HepG2 (cell line): ENCODE data around the gene ZDHHC16. TPM values are rescaled to one million over a fixed set of nuclear protein-coding genes. Genes with fewer than 3 reads are reported as not detected.

Experiments used
- CENPT ChIP-seq: sonication (generic); formaldehyde crosslinking; IDR thresholded peaks from 2 replicates; pipeline ENCODE4 v1.8.0; 2022; ENCODE audit warnings: low read depth, mild to moderate bottlenecking, moderate library complexity, missing genetic modification reagents
- FOXK2 ChIP-seq: fragments of 450-650 bp; IDR thresholded peaks from 2 replicates; pipeline ENCODE4 v1.6.1; 2016
- HNF4A ChIP-seq: sonication (generic); formaldehyde crosslinking; IDR thresholded peaks from 2 replicates; pipeline ENCODE4 v1.4.0; 2020; ENCODE audit warnings: missing genetic modification reagents
- HNF4G ChIP-seq, 2 experiments: sonication (generic) in 1 of 2; formaldehyde crosslinking in 1 of 2; IDR thresholded peaks; 2 replicates each; pipeline versions ENCODE4 v1.4.0 to v1.6.1; 2011 to 2020; ENCODE audit warnings: borderline replicate concordance in 2 of 2, low read depth in 2 of 2, mild to moderate bottlenecking in 2 of 2, low read length in 1 of 2, missing genetic modification reagents in 1 of 2, moderate library complexity in 1 of 2
- MYNN ChIP-seq: sonication (generic); formaldehyde crosslinking; IDR thresholded peaks from 2 replicates; pipeline ENCODE4 v1.4.0; 2020; ENCODE audit warnings: mild to moderate bottlenecking, low read depth, missing genetic modification reagents
- NFYC ChIP-seq: IDR thresholded peaks from 2 replicates; pipeline ENCODE4 v1.6.1; 2016; ENCODE audit warnings: missing genetic modification reagents, missing compliant biosample characterization
- SALL1 ChIP-seq: sonication (generic); formaldehyde crosslinking; IDR thresholded peaks from 2 replicates; pipeline ENCODE4 v1.8.0; 2022; ENCODE audit warnings: mild to moderate bottlenecking, missing genetic modification reagents
- SCMH1 ChIP-seq: sonication (generic); formaldehyde crosslinking; IDR thresholded peaks from 2 replicates; pipeline ENCODE4 v1.9.0; 2021; ENCODE audit warnings: missing genetic modification reagents, mild to moderate bottlenecking, borderline replicate concordance
- ZBTB3 ChIP-seq: sonication (generic); formaldehyde crosslinking; IDR thresholded peaks from 2 replicates; pipeline ENCODE4 v1.4.0; 2020; ENCODE audit warnings: low read depth, mild to moderate bottlenecking, moderate library complexity, missing genetic modification reagents, borderline replicate concordance
- ZFP36 ChIP-seq: fragments of 150-350 bp; IDR thresholded peaks from 2 replicates; pipeline ENCODE4 v1.6.1; 2018; ENCODE audit warnings: borderline replicate concordance, low read length, low read depth; ENCODE audit not compliant: partially characterized antibody
- ZNF224 ChIP-seq: sonication (generic); formaldehyde crosslinking; IDR thresholded peaks from 2 replicates; pipeline ENCODE4 v1.5.0; 2020; ENCODE audit warnings: mild to moderate bottlenecking, missing genetic modification reagents
- ZNF335 ChIP-seq: sonication (generic); formaldehyde crosslinking; IDR thresholded peaks from 2 replicates; pipeline ENCODE4 v1.4.0; 2020; ENCODE audit warnings: missing genetic modification reagents
- ZNF350 ChIP-seq: sonication (generic); formaldehyde crosslinking; IDR thresholded peaks from 2 replicates; pipeline ENCODE4 v1.4.0; 2020; ENCODE audit warnings: mild to moderate bottlenecking, low read depth, missing genetic modification reagents, borderline replicate concordance
- ZNF510 ChIP-seq: sonication (generic); formaldehyde crosslinking; IDR thresholded peaks from 2 replicates; pipeline ENCODE4 v1.4.0; 2020; ENCODE audit warnings: low read depth, mild to moderate bottlenecking, missing genetic modification reagents
- ZNF891 ChIP-seq: sonication (generic); formaldehyde crosslinking; IDR thresholded peaks from 2 replicates; pipeline ENCODE4 v1.5.0; 2020; ENCODE audit warnings: mild to moderate bottlenecking, missing genetic modification reagents
- ZSCAN31 ChIP-seq: sonication (generic); formaldehyde crosslinking; IDR thresholded peaks from 2 replicates; pipeline ENCODE4 v1.5.0; 2020; ENCODE audit warnings: low read depth, mild to moderate bottlenecking, missing genetic modification reagents
- polyA plus RNA-seq, 8 experiments: library from polyadenylated mRNA; depleted of rRNA in 3 of 8; stranded (reverse) in 7 of 8; unstranded in 1 of 8; fragments of >200 nt; fragmentation: Illumina TruSeq in 4 of 8; extraction: Trizol in 4 of 8; gene quantifications; 2 replicates each; pipeline versions ENCODE4 v1.2.1 to v1.2.3, GENCODE V29; 2011 to 2016; ENCODE audit warnings: low read depth in 4 of 8, missing spikeins in 1 of 8, mixed read lengths in 1 of 8; ENCODE audit not compliant: insufficient read depth in 1 of 8
- total RNA-seq, 5 experiments: library from RNA; depleted of rRNA; stranded (reverse); fragments of >200 nt; fragmentation: Illumina TruSeq; extraction: Trizol; gene quantifications; 2 replicates each; pipeline ENCODE4 v1.2.3, GENCODE V29; 2016; ENCODE audit warnings: low read depth in 1 of 5
- TF ChIP-seq, protein P1 (sequence below): sonication (generic); formaldehyde crosslinking; IDR thresholded peaks from 2 replicates; pipeline ENCODE4 v1.8.0; 2022; ENCODE audit warnings: missing genetic modification reagents, low read depth, mild to moderate bottlenecking, borderline replicate concordance
- TF ChIP-seq, protein P2 (sequence below): sonication (generic); formaldehyde crosslinking; IDR thresholded peaks from 2 replicates; pipeline ENCODE4 v1.8.0; 2022; ENCODE audit warnings: missing genetic modification reagents, mild to moderate bottlenecking, borderline replicate concordance
- TF ChIP-seq, protein P3 (sequence below), 2 experiments: fragments of 450-650 bp in 1 of 2; sonication (generic) in 1 of 2; formaldehyde crosslinking; IDR thresholded peaks; 2 replicates each; pipeline versions ENCODE4 v1.5.0 to v1.8.0; 2020 to 2022; ENCODE audit warnings: mild to moderate bottlenecking in 1 of 2, missing genetic modification reagents in 1 of 2
- TF ChIP-seq, protein P4 (sequence below): sonication (generic); formaldehyde crosslinking; IDR thresholded peaks from 2 replicates; pipeline ENCODE4 v1.4.0; 2020; ENCODE audit warnings: missing genetic modification reagents
- TF ChIP-seq, protein P5 (sequence below): fragments of 450-650 bp; IDR thresholded peaks from 2 replicates; pipeline ENCODE4 v1.6.1; 2017
- TF ChIP-seq, protein P6 (sequence below): sonication (generic); formaldehyde crosslinking; IDR thresholded peaks from 2 replicates; pipeline ENCODE4 v1.5.1; 2020; ENCODE audit warnings: missing genetic modification reagents, mild to moderate bottlenecking, borderline replicate concordance

Gene ZDHHC16
- total and polyA plus RNA-seq, 2 of the 13 experiments (the other 11 are each of a cell fraction or from before 2014, with no cell fraction given), result 40.8 to 41.8 TPM

DNA sequence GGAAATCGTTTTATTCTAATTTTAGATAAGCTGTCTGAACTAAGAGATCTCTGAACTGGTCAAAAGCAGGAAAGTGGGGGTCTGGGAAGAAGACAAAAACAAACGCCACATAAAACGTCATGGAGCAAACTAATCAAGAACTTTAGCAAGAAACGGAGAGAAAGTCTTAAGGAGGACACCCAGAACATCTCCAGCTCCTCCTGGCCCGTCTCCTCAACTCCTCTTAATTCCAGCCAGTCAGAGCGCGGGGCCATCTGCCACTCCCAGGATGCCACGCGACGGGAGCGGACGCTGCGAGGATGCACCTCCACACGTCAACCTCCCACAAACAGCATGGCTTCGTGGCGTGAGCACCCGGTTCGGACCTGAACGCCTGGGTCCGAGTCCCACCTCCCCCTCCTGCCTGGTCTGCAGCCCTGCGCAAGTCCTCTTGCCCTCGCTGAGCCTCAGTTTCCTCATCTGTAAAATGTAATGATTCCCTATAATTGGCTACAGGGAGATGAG, 51.6 kb downstream of the ZDHHC16 start (continued):
- TF ChIP-seq SALL1 (CRISPR knock-in tag) (peak; percentile 45; the same call in 1 of the 2 replicates), HNF4G (IDR thresholded peaks at IDR 0.05; ENCODE audit: borderline replicate concordance, low read depth, low read length) (no peak), HNF4G (CRISPR knock-in tag; IDR thresholded peaks at IDR 0.05; ENCODE audit: borderline replicate concordance, low read depth) (no peak), ZNF510 (CRISPR knock-in tag) (no peak), CENPT (no peak), ZNF350 (CRISPR knock-in tag) (no peak), HNF4A (CRISPR knock-in tag) (no peak), FOXK2 (no peak), ZFP36 (no peak), ZNF224 (CRISPR knock-in tag) (no peak), MYNN (no peak), SCMH1 (CRISPR knock-in tag) (no peak), NFYC (peak; percentile 24; the same call in 1 of the 2 replicates), ZNF335 (CRISPR knock-in tag) (no peak), ZBTB3 (CRISPR knock-in tag) (no peak), ZNF891 (CRISPR knock-in tag) (no peak), ZSCAN31 (CRISPR knock-in tag) (no peak)
- TF ChIP-seq, protein P1, sequence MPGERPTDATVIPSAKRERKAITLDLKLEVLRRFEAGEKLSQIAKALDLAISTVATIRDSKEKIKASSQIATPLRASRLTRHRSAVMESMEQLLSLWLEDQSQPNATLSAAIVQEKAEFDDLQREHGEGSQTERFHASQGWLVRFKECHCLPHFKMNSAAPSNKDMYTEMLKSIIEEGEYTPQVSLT, result no peak
- TF ChIP-seq, protein P2, sequence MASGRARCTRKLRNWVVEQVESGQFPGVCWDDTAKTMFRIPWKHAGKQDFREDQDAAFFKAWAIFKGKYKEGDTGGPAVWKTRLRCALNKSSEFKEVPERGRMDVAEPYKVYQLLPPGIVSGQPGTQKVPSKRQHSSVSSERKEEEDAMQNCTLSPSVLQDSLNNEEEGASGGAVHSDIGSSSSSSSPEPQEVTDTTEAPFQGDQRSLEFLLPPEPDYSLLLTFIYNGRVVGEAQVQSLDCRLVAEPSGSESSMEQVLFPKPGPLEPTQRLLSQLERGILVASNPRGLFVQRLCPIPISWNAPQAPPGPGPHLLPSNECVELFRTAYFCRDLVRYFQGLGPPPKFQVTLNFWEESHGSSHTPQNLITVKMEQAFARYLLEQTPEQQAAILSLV (CRISPR knock-in tag), result no peak
- TF ChIP-seq, protein P3, sequence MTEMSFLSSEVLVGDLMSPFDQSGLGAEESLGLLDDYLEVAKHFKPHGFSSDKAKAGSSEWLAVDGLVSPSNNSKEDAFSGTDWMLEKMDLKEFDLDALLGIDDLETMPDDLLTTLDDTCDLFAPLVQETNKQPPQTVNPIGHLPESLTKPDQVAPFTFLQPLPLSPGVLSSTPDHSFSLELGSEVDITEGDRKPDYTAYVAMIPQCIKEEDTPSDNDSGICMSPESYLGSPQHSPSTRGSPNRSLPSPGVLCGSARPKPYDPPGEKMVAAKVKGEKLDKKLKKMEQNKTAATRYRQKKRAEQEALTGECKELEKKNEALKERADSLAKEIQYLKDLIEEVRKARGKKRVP (CRISPR knock-in tag; IDR thresholded peaks at IDR 0.05), result 0 out of 4 replicates have a peak, but pooled peaks of 1 of the 2 experiments have one; percentile 17
- TF ChIP-seq, protein P4, sequence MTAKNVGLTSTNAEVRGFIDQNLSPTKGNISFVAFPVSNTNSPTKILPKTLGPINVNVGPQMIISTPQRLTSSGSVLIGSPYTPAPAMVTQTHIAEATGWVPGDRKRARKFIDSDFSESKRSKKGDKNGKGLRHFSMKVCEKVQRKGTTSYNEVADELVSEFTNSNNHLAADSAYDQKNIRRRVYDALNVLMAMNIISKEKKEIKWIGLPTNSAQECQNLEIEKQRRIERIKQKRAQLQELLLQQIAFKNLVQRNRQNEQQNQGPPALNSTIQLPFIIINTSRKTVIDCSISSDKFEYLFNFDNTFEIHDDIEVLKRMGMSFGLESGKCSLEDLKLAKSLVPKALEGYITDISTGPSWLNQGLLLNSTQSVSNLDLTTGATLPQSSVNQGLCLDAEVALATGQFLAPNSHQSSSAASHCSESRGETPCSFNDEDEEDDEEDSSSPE (CRISPR knock-in tag), result no peak
- TF ChIP-seq, protein P5, sequence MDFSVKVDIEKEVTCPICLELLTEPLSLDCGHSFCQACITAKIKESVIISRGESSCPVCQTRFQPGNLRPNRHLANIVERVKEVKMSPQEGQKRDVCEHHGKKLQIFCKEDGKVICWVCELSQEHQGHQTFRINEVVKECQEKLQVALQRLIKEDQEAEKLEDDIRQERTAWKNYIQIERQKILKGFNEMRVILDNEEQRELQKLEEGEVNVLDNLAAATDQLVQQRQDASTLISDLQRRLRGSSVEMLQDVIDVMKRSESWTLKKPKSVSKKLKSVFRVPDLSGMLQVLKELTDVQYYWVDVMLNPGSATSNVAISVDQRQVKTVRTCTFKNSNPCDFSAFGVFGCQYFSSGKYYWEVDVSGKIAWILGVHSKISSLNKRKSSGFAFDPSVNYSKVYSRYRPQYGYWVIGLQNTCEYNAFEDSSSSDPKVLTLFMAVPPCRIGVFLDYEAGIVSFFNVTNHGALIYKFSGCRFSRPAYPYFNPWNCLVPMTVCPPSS, result no peak
- TF ChIP-seq, protein P6, sequence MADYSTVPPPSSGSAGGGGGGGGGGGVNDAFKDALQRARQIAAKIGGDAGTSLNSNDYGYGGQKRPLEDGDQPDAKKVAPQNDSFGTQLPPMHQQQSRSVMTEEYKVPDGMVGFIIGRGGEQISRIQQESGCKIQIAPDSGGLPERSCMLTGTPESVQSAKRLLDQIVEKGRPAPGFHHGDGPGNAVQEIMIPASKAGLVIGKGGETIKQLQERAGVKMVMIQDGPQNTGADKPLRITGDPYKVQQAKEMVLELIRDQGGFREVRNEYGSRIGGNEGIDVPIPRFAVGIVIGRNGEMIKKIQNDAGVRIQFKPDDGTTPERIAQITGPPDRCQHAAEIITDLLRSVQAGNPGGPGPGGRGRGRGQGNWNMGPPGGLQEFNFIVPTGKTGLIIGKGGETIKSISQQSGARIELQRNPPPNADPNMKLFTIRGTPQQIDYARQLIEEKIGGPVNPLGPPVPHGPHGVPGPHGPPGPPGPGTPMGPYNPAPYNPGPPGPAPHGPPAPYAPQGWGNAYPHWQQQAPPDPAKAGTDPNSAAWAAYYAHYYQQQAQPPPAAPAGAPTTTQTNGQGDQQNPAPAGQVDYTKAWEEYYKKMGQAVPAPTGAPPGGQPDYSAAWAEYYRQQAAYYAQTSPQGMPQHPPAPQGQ, result no peak
